Activated effector memory CD4-positive, alpha-beta T cell treated with Interleukin-2 at 50 U/mL for 16 hours (primary cell): ENCODE data around the gene SPRY1.

Source experiments
- DNase-seq: peaks from one replicate; pipeline ENCODE4 v3.0.0-alpha.2; 2020

SPRY1 gene

DNA sequence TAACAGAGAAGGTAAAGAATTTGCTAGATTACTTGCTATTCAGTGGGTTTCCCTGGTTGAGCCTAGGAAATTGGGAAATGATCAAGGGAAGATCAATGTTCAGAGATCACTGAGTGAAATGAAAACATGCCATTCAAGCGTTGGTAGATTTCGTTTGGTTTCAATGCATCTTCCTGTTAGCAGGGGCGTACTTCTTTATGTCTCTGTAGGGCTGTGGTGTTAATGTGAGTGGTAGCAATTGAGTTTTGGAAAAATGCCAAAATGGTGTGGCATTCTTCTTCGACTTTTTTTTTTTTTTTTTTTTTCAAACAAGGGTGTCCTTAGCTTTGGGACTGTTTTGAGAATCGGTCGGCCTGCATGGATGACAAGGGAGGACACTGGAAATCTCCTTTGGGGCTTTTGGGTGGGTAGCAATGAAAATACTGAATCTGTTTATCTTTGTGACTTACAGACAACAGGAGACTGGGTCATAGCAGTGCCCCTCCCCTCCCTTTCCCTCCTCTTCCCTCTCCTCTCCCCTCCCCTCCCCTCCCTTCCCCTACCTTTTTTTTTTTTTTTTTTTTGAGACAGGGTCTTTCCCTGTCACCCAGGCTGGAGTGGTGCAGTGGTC is 50.4 kb downstream of the SPRY1 start:
- no peak for DNase-seq

- no peak for DNase-seq
Measured at GRCh38 chr4:123449362-123449761, 52.8 kb downstream of the SPRY1 start.

DNA sequence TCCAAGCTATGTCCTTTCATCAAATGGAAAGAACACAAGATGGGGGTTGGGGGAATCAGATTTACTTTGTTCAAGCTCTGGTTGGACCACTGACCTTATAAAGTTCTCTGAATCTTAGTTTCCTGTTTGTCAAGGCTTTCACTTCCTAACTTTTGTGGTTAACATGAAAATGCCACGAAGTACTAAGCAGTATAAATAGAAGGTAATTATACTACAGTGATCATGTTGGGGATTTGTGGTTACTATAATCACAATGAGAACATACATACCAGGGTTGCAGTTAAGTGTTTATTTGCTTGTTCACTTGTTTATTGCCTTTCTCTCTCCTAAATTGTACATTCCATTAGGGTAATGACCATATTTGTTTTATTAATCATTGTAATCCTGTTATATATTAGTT is 53.2 kb downstream of the SPRY1 start:
- no peak for DNase-seq

DNA sequence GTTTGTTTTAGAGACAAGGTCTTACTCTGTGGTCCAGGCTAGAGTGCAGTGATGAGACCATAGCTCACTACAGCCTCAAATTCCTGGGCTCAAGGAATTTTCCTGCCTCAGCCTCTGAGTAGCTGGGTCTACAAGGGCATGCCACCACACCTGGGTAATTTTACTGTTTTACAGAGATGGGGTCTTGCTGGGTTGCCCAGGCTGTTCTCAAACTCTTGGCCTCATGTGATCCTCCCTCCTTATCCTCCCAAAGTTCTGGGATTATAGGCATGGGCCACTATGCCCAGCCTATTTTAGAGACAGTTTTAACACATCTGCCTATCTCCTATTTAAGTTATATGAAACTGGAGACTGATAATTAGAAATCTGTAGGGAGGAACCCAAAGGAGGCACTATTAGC is 53.8 kb downstream of the SPRY1 start:
- DNase-seq, result no peak

DNA sequence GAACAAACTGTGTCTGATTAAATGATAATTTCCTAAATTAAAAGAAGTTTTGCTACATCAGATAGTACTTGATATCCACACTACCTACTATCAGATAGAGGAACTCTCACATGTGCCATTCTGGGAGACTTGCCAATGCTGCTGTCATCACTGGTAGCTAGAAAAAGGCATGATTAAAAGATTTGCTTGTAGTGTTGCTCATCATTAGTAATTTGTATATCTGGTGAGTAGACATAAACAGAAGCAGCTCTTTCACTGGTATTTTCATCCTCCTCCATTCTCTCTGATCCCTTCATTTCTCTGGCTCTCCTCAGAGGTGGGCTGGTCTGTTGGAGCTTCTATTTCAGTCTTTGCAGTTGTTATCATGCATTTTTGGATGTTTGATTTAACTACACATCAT is 56.0 kb downstream of the SPRY1 start:
- DNase-seq, result no peak

- DNase-seq, result no peak
Measured at GRCh38 chr4:123453061-123453680, 56.6 kb downstream of the SPRY1 start.
